Measurements from ENCODE around the gene C1QTNF1.
"Not testable (repeated sequence)": the region's sequence is repeated elsewhere in the genome, so short reads cannot be mapped to it uniquely, and the experiment has no call there.

Gene C1QTNF1

GRCh38 chr17:79006794-79007503 is 17.0 kb upstream of the C1QTNF1 start:
- no peak for DNase-seq

- no peak for DNase-seq
These were observed 16.2 kb upstream of the C1QTNF1 start for GRCh38 chr17:79007504-79008381.

- DNase-seq: no peak
These were observed 15.1 kb upstream of the C1QTNF1 start for GRCh38 chr17:79008666-79009387.

- DNase-seq: peak; percentile 91
These were observed 14.3 kb upstream of the C1QTNF1 start, which contains the start of gene CANT1 for GRCh38 chr17:79009397-79010303. TSS of gene CANT1 (minus strand) at chr17:79009764. CDS start at chr17:78997622, 12,142 bp downstream.

GRCh38 chr17:79010304-79010646 is 13.7 kb upstream of the C1QTNF1 start:
- no peak for DNase-seq

- no peak for DNase-seq
These were observed 12.4 kb upstream of the C1QTNF1 start for GRCh38 chr17:79011451-79012147.

GRCh38 chr17:79012563-79013134 is 11.3 kb upstream of the C1QTNF1 start:
- no peak for DNase-seq

- peak; percentile 10 for DNase-seq
These were observed 9.7 kb upstream of the C1QTNF1 start for GRCh38 chr17:79014158-79014758.

- no peak for DNase-seq
These were observed 6.2 kb upstream of the C1QTNF1 start for GRCh38 chr17:79017546-79018369.

GRCh38 chr17:79018370-79018695 is 5.6 kb upstream of the C1QTNF1 start:
- DNase-seq: no peak

GRCh38 chr17:79019261-79019631 is 4.7 kb upstream of the C1QTNF1 start:
- no peak for DNase-seq

- peak; percentile 68 for DNase-seq
These were observed 4.1 kb upstream of the C1QTNF1 start for GRCh38 chr17:79019632-79020584.

- DNase-seq: no peak
These were observed 3.2 kb upstream of the C1QTNF1 start for GRCh38 chr17:79020631-79021301.

- not testable (repeated sequence) for DNase-seq
These were observed 2.0 kb upstream of the C1QTNF1 start for GRCh38 chr17:79021929-79022328.

GRCh38 chr17:79022507-79022991 is 1.4 kb upstream of the C1QTNF1 start:
- no peak for DNase-seq

- DNase-seq: no peak
These were observed 726 bp upstream of the C1QTNF1 start for GRCh38 chr17:79023180-79023705.

- no peak for DNase-seq
These were observed 1.1 kb downstream of the C1QTNF1 start for GRCh38 chr17:79024901-79025737.
